Fibroblast of the aortic adventitia (primary cell): Measurements from ENCODE around the gene DCP1A. TPM values are rescaled to one million over a fixed set of nuclear protein-coding genes. Genes with fewer than 3 reads are reported as not detected.

ENCODE experiments used
- DNase-seq: peaks from one replicate; pipeline ENCODE4 v3.0.0-alpha.2; 2010; ENCODE audit warnings: low read depth
- H3K4me3 ChIP-seq: 2 replicates; pipeline ENCODE4 v1.5.1; 2011; ENCODE audit warnings: low read depth, mild to moderate bottlenecking, control low read depth, low read length, moderate library complexity
- CTCF ChIP-seq: IDR thresholded peaks from 2 replicates; pipeline ENCODE4 v1.5.1; 2011; ENCODE audit warnings: mild to moderate bottlenecking, low read length, control low read depth, inconsistent platforms; ENCODE audit not compliant: insufficient read depth
- small RNA-seq: library from RNA; depleted of rRNA; stranded (forward); fragments of <200 nt; gene quantifications from one replicate; pipeline ENCODE3, GENCODE V24; 2012
- total RNA-seq: library from RNA; depleted of rRNA; stranded (reverse); fragments of >200 nt; gene quantifications from 2 replicates; pipeline ENCODE4 v1.2.3, GENCODE V29; 2012; ENCODE audit warnings: low replicate concordance

The DCP1A gene
- total RNA-seq, 1 donor = 16.4 TPM

DNA sequence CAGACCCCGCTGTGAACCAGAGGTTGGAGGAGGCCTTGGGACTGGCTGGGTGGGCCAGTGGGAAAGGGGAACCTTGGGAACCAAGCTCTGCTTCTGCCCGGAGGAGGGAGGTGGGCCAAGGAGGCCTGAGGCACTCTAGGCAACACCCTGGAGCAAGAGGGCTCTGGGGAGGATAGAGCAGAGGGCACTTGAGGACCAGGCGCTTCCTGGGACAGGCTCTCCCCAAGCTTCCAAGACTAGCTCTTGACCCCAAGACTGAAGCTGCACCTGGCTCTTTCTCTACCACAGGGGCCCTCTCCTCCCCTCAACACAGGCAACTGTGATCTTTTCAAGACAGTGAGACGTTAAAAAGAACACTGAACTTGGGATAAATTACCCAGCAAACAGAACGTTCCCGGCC, 111.8 kb downstream of the DCP1A start:
- DNase-seq = no peak
- TF ChIP-seq CTCF = no peak
- H3K4me3 ChIP-seq = no peak overlapping the region

DNA sequence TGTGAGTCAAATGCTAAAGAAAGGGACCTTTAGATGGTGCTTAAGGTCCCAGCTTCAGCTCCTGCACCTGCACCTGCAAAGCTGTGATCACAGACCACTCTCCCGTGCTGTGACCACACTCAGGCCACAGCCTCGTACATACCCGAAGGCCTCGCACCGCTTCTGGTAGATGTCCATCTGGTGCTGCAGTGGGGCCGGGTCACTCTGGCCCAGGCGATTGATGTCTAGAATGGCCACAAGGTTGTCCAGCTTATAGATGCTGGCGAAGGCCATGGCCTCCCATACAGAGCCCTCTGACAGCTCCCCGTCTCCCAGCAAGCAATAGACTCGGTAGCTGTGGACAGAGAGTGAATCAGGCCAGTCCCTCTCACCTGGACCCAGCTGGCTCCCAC, 112.5 kb downstream of the DCP1A start:
- no peak for DNase-seq
- TF ChIP-seq CTCF = no peak
- H3K4me3 ChIP-seq = no peak overlapping the region

- no peak for DNase-seq
- no peak for TF ChIP-seq CTCF
- H3K4me3 ChIP-seq = no peak overlapping the region
Measured at GRCh38 chr3:53234130-53234840, 113.1 kb downstream of the DCP1A start.

Small RNAs within 50 kb of the gene (small RNA-seq; reads per million reads assigned to genes)
- not detected for gene RF00019
- gene RF00212 = not detected
- gene RF00568 = not detected

Other genes starting within 250 kb of the DCP1A start
- gene RFT1, start 217.1 kb downstream of the DCP1A start, total RNA-seq = 13.9 and 15.4 TPM in 2 replicates
- gene PRKCD, start 186.3 kb downstream of the DCP1A start, total RNA-seq = 1.6 and 2.9 TPM in 2 replicates
- gene TKT, start 91.5 kb downstream of the DCP1A start, total RNA-seq = 265 and 457 TPM in 2 replicates
- gene CACNA1D, start 147.1 kb upstream of the DCP1A start, total RNA-seq = 0.33 and 1.9 TPM in 2 replicates